Measurements from ENCODE around the gene CSMD2.

GRCh38 chr1:33494929-33495328 is 670.1 kb downstream of the CSMD2 start:
- TF ChIP-seq CTCF (IDR thresholded peaks at IDR 0.05), result no peak
- no peak for TF ChIP-seq POLR2AphosphoS5 (IDR thresholded peaks at IDR 0.05)
- TF ChIP-seq POLR2A (IDR thresholded peaks at IDR 0.05), result no peak
- TF ChIP-seq EP300 (IDR thresholded peaks at IDR 0.05; ENCODE audit: low read depth), result no peak

Measured in transverse colon (tissue), 4 donors.